ENCODE results near the gene SSH3.

The SSH3 gene

GRCh38 chr11:67289226-67289650 lies 14.1 kb upstream of the SSH3 start, which contains the start of gene ANKRD13D:
TSS of gene ANKRD13D (plus strand) at chr11:67289303. CDS start at chr11:67289461, 158 bp downstream.
- DNase-seq (ENCODE audit: low read depth) = no peak
- H3K4me3 ChIP-seq (ENCODE audit: low read depth, low read length) = peak within 1 kb of the TSS; percentile 76

GRCh38 chr11:67289651-67290479 lies 13.5 kb upstream of the SSH3 start:
- peak overlapping the region; percentile 70 for H3K4me3 ChIP-seq (ENCODE audit: low read depth, low read length)
- no peak for DNase-seq (ENCODE audit: low read depth)

GRCh38 chr11:67290801-67291200 lies 12.5 kb upstream of the SSH3 start:
- H3K4me3 ChIP-seq (ENCODE audit: low read depth, low read length) = no peak overlapping the region
- no peak for DNase-seq (ENCODE audit: low read depth)

GRCh38 chr11:67291481-67292381 lies 11.6 kb upstream of the SSH3 start:
- H3K4me3 ChIP-seq (ENCODE audit: low read depth, low read length) = no peak overlapping the region
- DNase-seq (ENCODE audit: low read depth) = no peak

GRCh38 chr11:67292671-67293070 lies 10.7 kb upstream of the SSH3 start:
- DNase-seq (ENCODE audit: low read depth) = no peak
- no peak overlapping the region for H3K4me3 ChIP-seq (ENCODE audit: low read depth, low read length)

GRCh38 chr11:67293090-67293489 lies 10.2 kb upstream of the SSH3 start:
- no peak for DNase-seq (ENCODE audit: low read depth)
- H3K4me3 ChIP-seq (ENCODE audit: low read depth, low read length) = no peak overlapping the region

- DNase-seq (ENCODE audit: low read depth) = no peak
- no peak overlapping the region for H3K4me3 ChIP-seq (ENCODE audit: low read depth, low read length)
Observed at GRCh38 chr11:67295846-67296245, 7.5 kb upstream of the SSH3 start.

- no peak overlapping the region for H3K4me3 ChIP-seq (ENCODE audit: low read depth, low read length)
- no peak for DNase-seq (ENCODE audit: low read depth)
Observed at GRCh38 chr11:67298786-67299185, 4.5 kb upstream of the SSH3 start.

- DNase-seq (ENCODE audit: low read depth) = no peak
- no peak overlapping the region for H3K4me3 ChIP-seq (ENCODE audit: low read depth, low read length)
Observed at GRCh38 chr11:67299471-67300191, 3.7 kb upstream of the SSH3 start.

GRCh38 chr11:67300256-67300755 lies 3.0 kb upstream of the SSH3 start:
- H3K4me3 ChIP-seq (ENCODE audit: low read depth, low read length) = no peak overlapping the region
- no peak for DNase-seq (ENCODE audit: low read depth)

GRCh38 chr11:67300756-67301312 lies 2.5 kb upstream of the SSH3 start:
- DNase-seq (ENCODE audit: low read depth) = no peak

GRCh38 chr11:67301313-67301921 lies 1.9 kb upstream of the SSH3 start:
- DNase-seq (ENCODE audit: low read depth) = no peak
- no peak overlapping the region for H3K4me3 ChIP-seq (ENCODE audit: low read depth, low read length)

More at GRCh38 chr11:67300756-67301312, 2.5 kb upstream of the SSH3 start:
- H3K4me3 ChIP-seq (ENCODE audit: low read depth, low read length) = no peak overlapping the region

GRCh38 chr11:67301951-67302516 lies 1.3 kb upstream of the SSH3 start:
- no peak overlapping the region for H3K4me3 ChIP-seq (ENCODE audit: low read depth, low read length)
- no peak for DNase-seq (ENCODE audit: low read depth)

GRCh38 chr11:67302571-67303131 lies 679 bp upstream of the SSH3 start:
- no peak for DNase-seq (ENCODE audit: low read depth)
- peak overlapping the region; percentile 83 for H3K4me3 ChIP-seq (ENCODE audit: low read depth, low read length)

- no peak for DNase-seq (ENCODE audit: low read depth)
- H3K4me3 ChIP-seq (ENCODE audit: low read depth, low read length) = peak overlapping the region; percentile 83
Observed at GRCh38 chr11:67303835-67304411, 593 bp downstream of the SSH3 start.

- no peak for DNase-seq (ENCODE audit: low read depth)
- H3K4me3 ChIP-seq (ENCODE audit: low read depth, low read length) = peak overlapping the region; percentile 83
Observed at GRCh38 chr11:67304511-67305113, 1.3 kb downstream of the SSH3 start.

- H3K4me3 ChIP-seq (ENCODE audit: low read depth, low read length) = no peak overlapping the region
- DNase-seq (ENCODE audit: low read depth) = no peak
Observed at GRCh38 chr11:67306769-67307544, 3.6 kb downstream of the SSH3 start.

Data from skeletal muscle cell (primary cell).